Naive thymus-derived CD4-positive, alpha-beta T cell (primary cell): ENCODE data around the gene APMAP. TPM values are rescaled to one million over a fixed set of nuclear protein-coding genes. Genes with fewer than 3 reads are reported as not detected.

Experiments used
- ATAC-seq: fragments of 150-1000 bp; cut with Tn5 transposase; 2 replicates; pipeline ENCODE4 v1.10.0; 2021; ENCODE audit warnings: mild to moderate bottlenecking, moderate library complexity
- CTCF ChIA-PET: fragments of 350-600 bp; sonication (Branson Sonifier 250); formaldehyde crosslinking; loops from one replicate; lab custom pipeline; 2021; ENCODE audit warnings: antibody characterized with exemption; lab: Charles Lee
- POLR2A ChIA-PET: fragments of 350-600 bp; sonication (Branson Sonifier 250); formaldehyde crosslinking; loops from one replicate; lab custom pipeline; 2021; ENCODE audit warnings: antibody characterized with exemption, inconsistent platforms; lab: Charles Lee
- DNase-seq, 9 donors: peaks; one replicate each; pipeline versions ENCODE4 v3.0.0 to v3.0.0-alpha.2; 2020 to 2022; ENCODE audit warnings: mixed read lengths in 1 of 9
- H3K27ac ChIP-seq: one replicate; pipeline ENCODE4 v1.7.0; 2013; ENCODE audit warnings: mild to moderate bottlenecking, low read depth, low read length, moderate library complexity
- H3K27me3 ChIP-seq, 2 donors: one replicate each; pipeline ENCODE4 v1.7.0; 2013; ENCODE audit warnings: low read length in 2 of 2, mild to moderate bottlenecking in 2 of 2, moderate library complexity in 2 of 2; ENCODE audit not compliant: control insufficient read depth in 2 of 2, insufficient read depth in 2 of 2
- H3K36me3 ChIP-seq, 3 experiments: 1 replicate in 2 of 3; 2 replicates in 1 of 3; pipeline ENCODE4 v1.7.0; 2013; ENCODE audit warnings: low read length in 3 of 3, mild to moderate bottlenecking in 3 of 3, moderate library complexity in 1 of 3; ENCODE audit not compliant: insufficient read depth in 3 of 3, control insufficient read depth in 2 of 3
- H3K4me1 ChIP-seq, 2 donors: one replicate each; pipeline ENCODE4 v1.7.0; 2013; ENCODE audit warnings: low read length in 2 of 2, mild to moderate bottlenecking in 2 of 2, moderate library complexity in 1 of 2; ENCODE audit not compliant: control insufficient read depth in 2 of 2, insufficient read depth in 2 of 2
- H3K4me3 ChIP-seq: 2 replicates; pipeline ENCODE4 v1.7.0; 2013; ENCODE audit warnings: mild to moderate bottlenecking, low read length
- H3K9me3 ChIP-seq, 3 experiments: 1 replicate in 2 of 3; 2 replicates in 1 of 3; pipeline ENCODE4 v1.7.0; 2013; ENCODE audit warnings: low read length in 3 of 3; ENCODE audit not compliant: control insufficient read depth in 2 of 3
- H3K27ac Mint-ChIP-seq, 9 donors: one replicate each; pipeline ENCODE4 v1.8.0; 2020 to 2022; ENCODE audit warnings: mixed read lengths in 9 of 9, mild to moderate bottlenecking in 8 of 9, moderate library complexity in 5 of 9, inconsistent platforms in 2 of 9
- H3K27me3 Mint-ChIP-seq, 5 donors: one replicate each; pipeline ENCODE4 v1.8.0; 2021 to 2022; ENCODE audit warnings: mixed read lengths in 5 of 5, mild to moderate bottlenecking in 1 of 5
- H3K36me3 Mint-ChIP-seq, 5 donors: one replicate each; pipeline ENCODE4 v1.8.0; 2020 to 2022; ENCODE audit warnings: mixed read lengths in 5 of 5, mild to moderate bottlenecking in 3 of 5, inconsistent platforms in 1 of 5
- H3K4me1 Mint-ChIP-seq, 7 donors: one replicate each; pipeline ENCODE4 v1.8.0; 2020 to 2022; ENCODE audit warnings: mixed read lengths in 7 of 7, mild to moderate bottlenecking in 3 of 7, inconsistent platforms in 1 of 7
- H3K4me3 Mint-ChIP-seq, 10 donors: one replicate each; pipeline ENCODE4 v1.8.0; 2020 to 2022; ENCODE audit warnings: mild to moderate bottlenecking in 10 of 10, mixed read lengths in 10 of 10, moderate library complexity in 6 of 10, inconsistent platforms in 2 of 10
- H3K9me3 Mint-ChIP-seq, 11 donors: one replicate each; pipeline ENCODE4 v1.8.0; 2020 to 2022; ENCODE audit warnings: mixed read lengths in 11 of 11, mild to moderate bottlenecking in 4 of 11, inconsistent platforms in 1 of 11, moderate library complexity in 1 of 11
- intact Hi-C, 2 donors: fragments of 100-400 bp; cut with micrococcal nuclease; formaldehyde crosslinking; loops; one replicate each; pipeline ENCODE4 v1.15.1; 2023
- polyA plus RNA-seq, 2 donors: library from polyadenylated mRNA; unstranded; fragments of 300-500 nt; fragmentation: Illumina TruSeq; gene quantifications; one replicate each; pipeline ENCODE4 v1.2.3, GENCODE V29; 2021
- total RNA-seq, 6 experiments: library from RNA in 5 of 6; stranded (reverse) in 5 of 6; gene quantifications; 1 replicate in 5 of 6; 2 replicates in 1 of 6; pipeline ENCODE4 v1.2.3 and lab custom pipeline; 2021 to 2026

APMAP gene
- total and polyA plus RNA-seq, 7 experiments from 2014 or later, result 28.2 to 74.6 (median 41.4) TPM

GRCh38 chr20:24993337-24994185 lies 1.0 kb upstream of the APMAP start:
- ATAC-seq (no peak), DNase-seq (peak in 3 of 9 donors; percentile 6 to 13 (median 7))
- peak overlapping the region; percentile 97 for H3K27ac ChIP-seq
- H3K4me1 ChIP-seq, result peaks cover 27 to 29% of the 10 kb centered on the region in 2 donors
- H3K36me3 ChIP-seq, result peaks cover 0 to 3% (median 0%) of the 10 kb centered on the region in 3 experiments
- intact Hi-C loops, result loop anchor here (1.0 to 10.0 kb wide), 16 partner anchors 61 to 1633 kb away; partner anchors contain the start of genes ABHD12 (in 1 of the 2), NANP (in 1 of the 2), NAPB (in 1 of the 2) and ZNF337 (in 1 of the 2)
- no peaks in the 10 kb centered on the region for H3K9me3 ChIP-seq
- H3K4me3 Mint-ChIP-seq, result peak overlapping the region; percentile 43 to 96 (median 94)
- no peaks in the 10 kb centered on the region for H3K9me3 Mint-ChIP-seq
- peaks cover 31 to 64% (median 48%) of the 10 kb centered on the region in 7 donors for H3K4me1 Mint-ChIP-seq
- peaks cover 0 to 7% (median 0%) of the 10 kb centered on the region in 5 donors for H3K36me3 Mint-ChIP-seq
- POLR2A ChIA-PET, result interaction anchor here (0.6 to 7.6 kb wide), 12 partner anchors 8 to 267 kb away, joined by 3 to 95 read pairs (median 4); partner anchors contain the start of genes ACSS1, CST7 and ENTPD6
- H3K27me3 ChIP-seq, result no peaks in the 10 kb centered on the region
- peak overlapping the region; percentile 34 to 98 (median 97) for H3K27ac Mint-ChIP-seq
- H3K27me3 Mint-ChIP-seq, result peaks cover 0 to 20% (median 0%) of the 10 kb centered on the region in 5 donors
- CTCF ChIA-PET, result interaction anchor here (0.6 to 4.0 kb wide), 11 partner anchors 43 to 892 kb away, joined by 3 to 122 read pairs (median 4); partner anchors contain the start of gene ACSS1
- H3K4me3 ChIP-seq, result peak overlapping the region; percentile 90

GRCh38 chr20:24991897-24992486 lies 559 bp downstream of the APMAP start:
- H3K4me3 Mint-ChIP-seq, result peak overlapping the region; percentile 88 to 96 (median 94)
- Histone ChIP-seq H3K4me1 (peaks cover 27 to 42% of the 10 kb centered on the region in 2 donors), H3K9me3 (no peaks in the 10 kb centered on the region), H3K27me3 (no peaks in the 10 kb centered on the region), H3K36me3 (peaks cover 0 to 3% (median 0%) of the 10 kb centered on the region in 3 experiments), H3K27ac (peak overlapping the region; percentile 97), H3K4me3 (peak overlapping the region; percentile 90)
- peaks cover 0 to 9% (median 0%) of the 10 kb centered on the region in 5 donors for H3K27me3 Mint-ChIP-seq
- H3K36me3 Mint-ChIP-seq, result peaks cover 0 to 18% (median 0%) of the 10 kb centered on the region in 5 donors
- peaks cover 40 to 72% (median 61%) of the 10 kb centered on the region in 7 donors for H3K4me1 Mint-ChIP-seq
- intact Hi-C loops, result loop anchor here (1.0 to 10.0 kb wide), 23 partner anchors 43 to 1642 kb away; partner anchors contain the start of genes ABHD12 (in 2 of the 2), ACSS1 (in 2 of the 2), CST7 (in 2 of the 2) and ENTPD6 (in 1 of the 2)
- no peaks in the 10 kb centered on the region for H3K9me3 Mint-ChIP-seq
- peak in 1 of 9 donors; percentile 11 for DNase-seq
- ChIA-PET POLR2A (interaction anchor here (0.6 to 7.6 kb wide), 6 partner anchors 43 to 1067 kb away, joined by 3 to 95 read pairs (median 10); partner anchors contain the start of genes ACSS1 and CST7), CTCF (interaction anchor here (1.2 to 3.8 kb wide), 2 partner anchors 67 to 73 kb away, joined by 5 to 39 read pairs; partner anchors contain the start of gene ACSS1)
- peak overlapping the region; percentile 93 to 98 (median 97) for H3K27ac Mint-ChIP-seq
- peak; percentile 3 for ATAC-seq

GRCh38 chr20:24990810-24991252 lies 1.7 kb downstream of the APMAP start:
- CTCF ChIA-PET, result no interaction called here

GRCh38 chr20:24989162-24989561 lies 3.4 kb downstream of the APMAP start:
- Histone ChIP-seq H3K27ac (no peak overlapping the region), H3K27me3 (no peaks in the 10 kb centered on the region), H3K36me3 (peaks cover 0 to 3% (median 0%) of the 10 kb centered on the region in 3 experiments), H3K4me3 (no peak overlapping the region), H3K4me1 (peaks cover 22 to 68% of the 10 kb centered on the region in 2 donors), H3K9me3 (no peaks in the 10 kb centered on the region)
- Mint-ChIP-seq H3K4me3 (peak overlapping the region in 2 of 10 donors; percentile 12 to 30), H3K4me1 (peaks cover 50 to 89% (median 78%) of the 10 kb centered on the region in 7 donors), H3K27ac (no peak overlapping the region), H3K36me3 (peaks cover 0 to 20% (median 1%) of the 10 kb centered on the region in 5 donors), H3K9me3 (no peaks in the 10 kb centered on the region), H3K27me3 (no peaks in the 10 kb centered on the region)
- ATAC-seq, result no peak
- intact Hi-C loops, result no loop called here
- ChIA-PET POLR2A (interaction anchor here (7.6 kb wide), 1 partner anchor 67 kb away, joined by 95 read pairs; the partner anchor contains the start of gene ACSS1), CTCF (no interaction called here)
- peak in 1 of 9 donors; percentile 10 for DNase-seq

More at GRCh38 chr20:24990810-24991252, 1.7 kb downstream of the APMAP start:
- no peak for DNase-seq
- Histone ChIP-seq H3K4me3 (peak overlapping the region; percentile 90), H3K9me3 (no peaks in the 10 kb centered on the region), H3K27ac (no peak overlapping the region), H3K36me3 (peaks cover 0 to 3% (median 0%) of the 10 kb centered on the region in 3 experiments), H3K4me1 (peaks cover 27 to 53% of the 10 kb centered on the region in 2 donors), H3K27me3 (no peaks in the 10 kb centered on the region)
- peak overlapping the region in 6 of 9 donors; percentile 24 to 98 (median 96) for H3K27ac Mint-ChIP-seq
- intact Hi-C loops, result loop anchor here (1.0 to 10.0 kb wide), 8 partner anchors 59 to 1569 kb away; partner anchors contain the start of genes NANP (in 1 of the 2) and NAPB (in 1 of the 2)
- POLR2A ChIA-PET, result interaction anchor here (7.6 kb wide), 1 partner anchor 66 kb away, joined by 95 read pairs; the partner anchor contains the start of gene ACSS1
- H3K27me3 Mint-ChIP-seq, result peaks cover 0 to 6% (median 0%) of the 10 kb centered on the region in 5 donors
- H3K4me3 Mint-ChIP-seq, result peak overlapping the region; percentile 74 to 96 (median 94)
- peaks cover 46 to 82% (median 71%) of the 10 kb centered on the region in 7 donors for H3K4me1 Mint-ChIP-seq
- peaks cover 0 to 18% (median 0%) of the 10 kb centered on the region in 5 donors for H3K36me3 Mint-ChIP-seq
- no peak for ATAC-seq
- H3K9me3 Mint-ChIP-seq, result no peaks in the 10 kb centered on the region

- Mint-ChIP-seq H3K4me3 (peak overlapping the region in 2 of 10 donors; percentile 17 to 53), H3K27ac (peak overlapping the region in 1 of 9 donors; percentile 10), H3K36me3 (peaks cover 6 to 28% (median 11%) of the 10 kb centered on the region in 5 donors), H3K4me1 (peaks cover 43 to 83% (median 75%) of the 10 kb centered on the region in 7 donors), H3K9me3 (no peaks in the 10 kb centered on the region), H3K27me3 (no peaks in the 10 kb centered on the region)
- Histone ChIP-seq H3K36me3 (peaks cover 0 to 5% (median 0%) of the 10 kb centered on the region in 3 experiments), H3K4me3 (no peak overlapping the region), H3K27ac (no peak overlapping the region), H3K4me1 (peaks cover 22 to 70% of the 10 kb centered on the region in 2 donors), H3K9me3 (no peaks in the 10 kb centered on the region), H3K27me3 (no peaks in the 10 kb centered on the region)
- DNase-seq (peak in 1 of 9 donors; percentile 14), ATAC-seq (no peak)
- intact Hi-C loops, result no loop called here
- ChIA-PET POLR2A (no interaction called here), CTCF (interaction anchor here (0.6 kb wide), 1 partner anchor 84 kb away, joined by 3 read pairs; no protein-coding TSS in a partner anchor)
Observed at GRCh38 chr20:24987873-24988835, 4.4 kb downstream of the APMAP start.
